Hematopoietic multipotent progenitor cell treated with erythropoietin and hydrocortisone succinate and interleukin-3 and kit ligand, for 4 days (in vitro differentiated cells): ENCODE measurements around the gene KIAA1217.
"Not testable (repeated sequence)": the region's sequence is repeated elsewhere in the genome, so short reads cannot be mapped to it uniquely, and the experiment has no call there.

ENCODE experiments used
- DNase-seq: peaks from one replicate; pipeline ENCODE4 v3.0.0-alpha.2; 2015

The KIAA1217 gene

DNA sequence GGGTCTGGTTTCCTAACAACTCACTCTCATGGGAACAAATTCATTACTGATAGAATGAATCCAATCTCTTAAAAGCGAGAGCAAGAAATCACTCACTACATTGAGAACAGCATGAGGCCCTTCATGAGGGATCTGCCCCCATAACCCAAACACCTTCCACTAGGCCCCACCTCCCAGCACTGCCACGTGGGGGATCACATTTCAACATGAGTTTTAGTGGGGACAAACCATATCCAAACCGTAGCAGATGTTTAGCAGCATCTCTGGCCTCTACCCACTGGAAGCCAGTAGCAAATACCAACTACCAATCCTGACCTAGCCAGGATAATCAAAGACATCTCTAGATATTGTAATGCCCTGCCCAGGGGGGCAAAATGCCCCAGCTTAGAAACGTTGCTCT, 270.9 kb downstream of the KIAA1217 start:
- DNase-seq: no peak

DNA sequence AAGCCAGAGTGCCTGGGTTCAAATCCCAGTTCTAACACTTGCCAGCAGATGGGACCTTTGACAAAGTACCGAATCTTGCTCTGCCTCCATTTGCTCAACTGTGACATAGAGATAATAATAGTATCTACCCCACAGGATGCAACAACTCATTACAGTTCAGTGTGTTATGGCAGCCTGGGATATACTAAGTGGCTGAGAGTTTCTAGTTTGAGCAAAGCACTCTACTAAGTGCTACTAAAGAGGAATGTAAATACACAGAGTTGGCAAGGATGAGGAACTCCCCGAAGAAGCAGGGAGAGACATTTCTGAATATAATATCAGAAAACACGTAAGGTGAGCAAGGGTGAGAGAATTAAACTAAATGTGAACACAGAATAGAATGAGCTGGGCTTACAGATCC, 271.5 kb downstream of the KIAA1217 start:
- no peak for DNase-seq

DNA sequence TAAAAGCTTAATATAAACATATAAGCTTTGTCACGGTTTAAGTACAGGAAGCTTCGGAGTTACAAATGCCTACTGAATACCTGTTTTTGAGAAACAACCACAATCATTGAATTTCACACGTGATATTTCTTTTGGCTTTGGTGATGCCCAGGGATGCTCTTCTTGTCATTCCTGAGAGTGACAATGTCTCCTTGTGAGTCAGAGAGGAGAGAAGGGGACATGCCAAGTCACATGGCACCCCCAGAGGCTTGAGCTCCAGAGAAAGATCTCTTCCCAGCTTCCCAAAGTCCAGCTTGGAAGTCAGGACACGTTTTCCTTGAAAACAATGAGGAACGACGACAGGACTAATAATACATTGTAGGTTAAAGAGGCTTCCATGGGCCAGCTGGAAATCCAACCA, 272.3 kb downstream of the KIAA1217 start:
- DNase-seq: no peak

DNA sequence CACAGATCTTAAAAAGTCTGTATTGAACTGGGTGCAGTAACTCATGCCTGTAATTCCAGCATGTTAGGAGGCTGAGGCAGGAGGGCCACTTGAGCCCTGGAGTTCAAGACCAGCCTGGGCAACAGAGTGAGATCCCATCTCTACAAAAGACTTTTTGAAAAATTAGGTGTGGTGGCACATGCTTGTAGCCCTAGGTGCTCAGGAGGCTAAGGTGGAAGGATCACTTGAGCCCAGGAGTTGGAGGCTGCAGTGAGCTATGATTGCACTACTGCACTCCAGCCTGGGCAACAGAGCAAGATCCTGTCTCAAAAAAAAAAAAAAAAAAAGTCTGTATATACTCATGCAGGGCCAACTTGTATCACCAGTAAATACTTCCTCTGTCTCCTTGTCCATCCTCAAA, 273.8 kb downstream of the KIAA1217 start:
- DNase-seq: not testable (repeated sequence)

DNA sequence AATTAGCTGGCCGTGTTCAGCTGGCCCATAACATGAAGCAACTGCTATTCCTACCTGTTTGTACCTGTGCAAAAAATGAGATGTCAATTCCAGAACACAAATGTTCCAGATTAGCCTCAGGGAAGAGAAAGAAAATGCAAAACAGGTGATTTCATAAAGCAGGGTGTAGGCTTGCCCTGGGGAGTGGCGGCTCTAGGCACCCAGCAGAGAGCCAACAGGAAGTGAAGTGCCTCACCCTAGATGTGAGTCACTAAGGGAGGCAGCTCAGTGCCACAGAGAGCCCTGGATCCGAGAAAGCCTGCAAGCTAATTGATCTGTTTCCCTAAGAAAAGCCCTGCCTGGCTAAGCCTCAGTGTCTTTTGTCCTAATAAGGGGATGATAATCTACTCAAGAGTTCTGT, 274.8 kb downstream of the KIAA1217 start:
- DNase-seq: peak; percentile 5

DNA sequence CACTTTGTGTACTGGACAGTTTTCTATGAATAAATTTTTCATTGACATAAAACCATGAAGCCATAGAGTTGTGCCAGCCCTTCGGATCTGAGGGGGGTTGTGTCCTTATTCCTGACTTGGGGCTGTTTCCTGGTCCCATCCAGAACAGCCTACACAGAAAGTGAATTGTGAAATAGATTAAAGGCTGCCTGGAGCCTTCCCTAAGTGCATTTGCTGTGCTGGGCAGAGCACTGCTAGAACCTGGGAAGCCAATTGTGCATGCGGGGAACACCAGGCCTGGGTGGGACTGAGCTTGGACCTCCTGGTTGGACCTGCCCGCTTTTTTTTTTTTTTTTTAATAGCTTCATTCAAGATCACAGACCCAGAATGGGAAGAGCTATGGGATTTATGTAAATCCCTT, 275.8 kb downstream of the KIAA1217 start:
- DNase-seq: no peak

DNA sequence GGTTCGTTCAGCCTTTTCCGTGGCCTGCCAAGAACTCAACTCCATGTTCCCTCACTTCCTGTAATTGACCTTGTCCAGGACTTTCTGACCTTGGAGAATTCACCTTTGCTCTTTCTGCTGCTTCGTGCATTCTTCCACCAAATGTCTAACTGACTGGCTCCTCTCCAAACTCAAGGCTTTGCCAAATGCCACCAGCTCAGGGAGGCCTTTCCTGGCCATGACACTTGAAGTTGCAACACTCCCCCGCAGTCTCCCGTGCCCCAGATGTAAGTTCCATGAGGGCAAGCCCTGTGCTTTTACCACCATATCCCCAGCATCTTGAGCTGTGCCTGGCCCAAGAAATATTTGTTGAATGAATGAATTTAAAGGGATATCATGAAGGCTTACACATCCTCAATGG, 276.4 kb downstream of the KIAA1217 start:
- no peak for DNase-seq

DNA sequence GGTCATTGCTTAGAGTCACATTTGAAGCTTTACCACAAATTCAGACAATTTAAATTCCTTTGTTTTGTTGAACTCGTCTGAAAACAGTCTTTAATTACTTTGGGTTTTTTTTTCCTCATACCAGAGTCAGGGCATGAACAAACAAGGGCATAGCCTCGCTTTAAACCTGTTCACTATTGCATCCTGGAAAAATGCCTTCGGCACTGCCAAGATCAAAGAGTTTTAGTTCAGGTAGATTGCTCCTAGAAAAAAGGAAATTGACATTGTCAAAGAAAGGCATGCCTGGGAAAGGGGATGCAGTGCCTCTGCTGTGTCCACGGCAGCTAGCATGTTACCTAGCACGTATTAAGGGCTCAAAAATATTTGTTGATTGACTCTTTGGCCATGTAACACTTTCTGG, 279.7 kb downstream of the KIAA1217 start:
- DNase-seq: no peak

DNA sequence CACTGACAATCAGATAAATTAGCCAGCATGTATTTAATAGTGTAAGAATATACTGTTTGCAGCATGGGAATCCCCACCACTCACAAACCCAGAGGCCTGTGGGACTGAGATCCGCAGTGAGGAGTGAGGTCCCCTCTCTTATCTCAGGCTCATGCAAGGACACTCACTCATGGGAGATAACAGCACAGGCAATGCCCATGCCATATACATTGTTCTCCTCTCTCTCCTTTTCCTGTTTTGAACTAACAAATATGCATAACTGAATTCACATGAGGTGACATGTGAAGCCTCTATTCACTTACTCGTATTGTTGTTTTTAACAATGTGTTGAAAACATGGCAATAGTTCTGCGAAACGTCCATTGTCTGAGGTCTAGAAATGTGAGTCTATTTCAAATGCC, 284.2 kb downstream of the KIAA1217 start:
- DNase-seq: no peak

DNA sequence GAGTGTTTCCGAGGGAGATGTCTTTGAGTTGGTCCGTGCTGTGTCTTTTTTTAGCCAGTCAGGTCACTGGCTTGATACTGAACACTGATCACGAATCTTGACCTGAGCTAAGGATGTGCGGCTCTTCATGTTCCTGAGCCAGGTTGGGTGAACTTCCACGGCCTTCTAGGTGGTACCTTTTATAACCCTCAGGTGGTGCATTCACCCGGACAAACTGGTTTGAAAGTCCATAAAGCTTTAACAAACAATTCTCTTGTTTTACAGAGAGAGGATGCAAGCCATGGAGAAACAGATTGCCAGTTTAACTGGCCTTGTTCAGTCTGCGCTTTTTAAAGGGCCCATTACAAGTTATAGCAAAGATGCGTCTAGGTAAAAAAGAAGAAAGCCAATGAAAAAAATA, 285.3 kb downstream of the KIAA1217 start:
- DNase-seq: no peak

DNA sequence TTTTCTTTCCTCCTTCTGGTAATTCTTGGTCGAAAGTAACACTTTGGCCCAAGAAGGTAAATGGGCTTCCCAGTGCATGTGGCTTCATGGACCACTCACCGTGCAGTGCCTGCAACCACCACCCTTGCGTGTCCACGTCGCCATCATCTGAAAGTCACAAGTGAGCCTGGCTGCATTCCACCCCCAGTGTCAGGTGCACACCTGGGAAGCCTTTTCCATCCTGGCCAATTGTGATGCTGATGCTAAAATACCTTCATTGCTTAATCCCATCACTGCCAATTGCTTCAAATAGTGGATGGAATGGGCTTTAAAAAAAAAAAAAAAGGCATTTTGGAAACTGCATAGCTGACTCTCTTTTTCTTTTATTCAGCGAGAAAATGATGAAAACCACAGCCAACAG, 285.8 kb downstream of the KIAA1217 start:
- no peak for DNase-seq

DNA sequence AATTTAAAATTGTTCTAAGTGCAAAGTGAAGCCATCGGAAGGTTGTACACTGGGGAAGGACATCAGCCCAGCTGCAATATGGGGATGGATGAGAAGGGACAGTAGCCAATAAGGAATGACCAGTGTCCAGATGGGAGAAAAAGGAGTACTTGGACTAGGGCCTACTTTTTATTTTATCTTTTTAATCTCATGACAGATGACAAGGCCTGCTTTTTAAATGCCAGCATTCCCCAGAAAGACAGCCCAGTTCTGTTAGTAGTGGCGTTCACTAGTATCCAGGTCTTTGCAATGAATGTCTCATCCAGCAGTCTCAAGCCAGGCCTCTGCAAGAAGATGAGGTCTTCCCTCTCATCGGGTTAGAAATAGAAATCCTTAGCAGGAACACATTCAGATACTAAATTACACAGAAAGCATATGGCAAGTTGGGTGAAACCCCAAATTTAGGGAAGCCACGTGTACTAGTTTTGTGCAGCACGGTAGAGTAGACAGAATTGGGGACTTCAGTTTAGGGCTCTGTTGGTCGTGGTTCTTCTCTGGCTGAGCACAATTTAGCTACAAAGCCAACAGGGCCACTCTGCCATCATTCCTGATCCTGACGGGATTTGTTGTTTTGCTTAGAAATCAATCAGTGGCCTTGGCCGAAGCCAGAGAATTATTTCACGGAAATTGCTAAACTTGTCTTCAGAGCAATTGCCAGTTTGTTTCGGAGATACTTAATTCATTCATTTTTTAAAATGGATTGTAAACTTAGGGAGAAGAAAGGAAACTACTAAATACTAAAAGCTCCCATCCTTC, 286.9 kb downstream of the KIAA1217 start:
- DNase-seq: no peak

DNA sequence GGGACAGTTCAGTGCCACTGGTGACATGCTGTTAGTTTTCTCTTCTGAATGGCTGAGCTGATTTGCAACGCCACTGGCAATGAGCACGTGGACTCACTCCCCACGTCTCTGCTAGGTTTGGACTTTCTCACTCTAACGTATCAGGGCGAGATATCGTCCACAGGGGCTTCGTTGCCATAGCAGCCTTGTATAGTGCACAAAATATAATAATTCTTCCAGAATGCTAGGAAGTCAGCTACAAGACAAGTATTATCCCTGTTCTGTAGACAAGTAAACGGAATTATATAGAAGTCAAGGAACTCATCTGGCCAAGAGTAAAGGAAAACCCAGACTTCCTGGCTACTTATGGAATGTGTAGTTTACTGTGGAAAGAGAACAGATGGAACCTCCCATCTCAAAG, 288.0 kb downstream of the KIAA1217 start:
- no peak for DNase-seq

DNA sequence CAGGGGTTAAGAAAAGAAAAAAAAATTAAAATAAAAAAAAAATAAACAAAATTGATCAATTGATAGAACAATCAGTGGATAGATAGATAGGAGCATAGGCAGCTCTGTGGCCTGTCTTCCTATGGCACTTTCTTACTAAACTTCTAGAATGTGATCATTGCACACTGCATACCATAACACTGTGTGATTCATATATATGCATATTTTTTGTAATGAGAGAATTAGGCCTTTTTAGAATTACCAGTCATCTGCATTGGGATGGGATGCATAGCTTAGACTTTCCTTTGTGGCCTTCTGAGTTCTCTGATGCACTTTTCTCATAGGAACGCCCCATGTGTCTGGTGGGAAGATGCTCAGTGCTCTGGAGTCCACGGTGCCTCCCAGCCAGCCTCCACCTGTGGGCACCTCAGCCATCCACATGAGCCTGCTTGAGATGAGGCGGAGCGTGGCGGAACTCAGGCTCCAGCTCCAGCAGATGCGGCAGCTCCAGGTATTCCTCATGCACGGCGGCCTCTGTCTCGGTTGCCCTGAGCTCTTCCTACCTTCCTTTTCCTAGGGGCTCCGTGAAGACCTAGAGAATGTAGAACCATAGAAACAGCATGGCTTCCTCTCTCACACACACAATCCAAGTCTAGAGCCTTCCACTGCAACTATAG, 292.2 kb downstream of the KIAA1217 start:
- no peak for DNase-seq

DNA sequence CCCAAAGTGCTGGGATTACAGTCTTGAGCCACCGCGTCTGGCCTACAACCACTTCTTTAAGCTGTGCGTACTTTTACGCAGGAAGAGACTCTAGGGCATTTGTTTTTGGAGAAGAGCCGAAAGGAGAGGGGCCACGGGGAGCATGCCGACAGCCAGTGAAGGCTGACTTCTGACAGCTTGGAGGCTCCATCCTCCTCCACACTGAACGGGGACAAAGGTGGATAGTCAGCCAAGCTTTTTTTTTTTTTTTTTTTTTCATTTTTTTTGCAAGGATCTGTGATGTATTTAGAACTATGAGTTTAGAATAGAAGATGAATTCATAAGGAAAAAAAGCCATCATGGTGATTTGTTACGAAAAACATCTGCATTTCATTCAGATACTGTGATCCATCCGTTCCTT, 293.1 kb downstream of the KIAA1217 start:
- no peak for DNase-seq

DNA sequence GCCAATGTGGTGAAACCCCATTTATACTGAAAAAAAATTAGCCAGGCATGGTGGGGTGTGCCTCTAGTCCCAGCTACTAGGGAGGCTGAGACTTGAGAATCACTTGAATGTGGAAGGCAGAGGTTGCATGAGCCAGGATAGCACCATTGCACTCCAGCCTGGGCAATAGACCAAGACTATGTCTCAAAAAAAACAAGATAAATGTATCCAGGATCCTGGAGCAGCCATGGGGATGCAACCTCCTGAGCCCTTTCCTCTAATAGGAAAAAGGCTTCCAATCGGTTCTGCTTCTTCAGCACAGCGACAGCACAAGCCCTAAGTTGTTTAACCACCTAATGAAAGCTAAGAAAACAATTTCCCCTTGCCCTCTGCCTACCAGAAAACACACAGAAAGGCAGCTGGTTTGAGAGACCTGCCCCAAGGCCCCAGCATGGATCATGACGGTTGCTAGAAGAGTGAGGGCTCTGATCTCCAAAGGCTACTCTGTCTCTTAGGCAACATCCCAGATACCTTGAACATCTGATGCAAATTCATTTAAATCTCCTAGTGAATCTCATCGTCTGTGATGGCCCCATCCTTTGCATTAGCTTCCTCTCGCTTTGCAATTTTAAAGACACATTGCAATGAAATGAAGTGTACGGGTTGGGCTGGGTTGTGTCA, 294.0 kb downstream of the KIAA1217 start:
- DNase-seq: no peak

DNA sequence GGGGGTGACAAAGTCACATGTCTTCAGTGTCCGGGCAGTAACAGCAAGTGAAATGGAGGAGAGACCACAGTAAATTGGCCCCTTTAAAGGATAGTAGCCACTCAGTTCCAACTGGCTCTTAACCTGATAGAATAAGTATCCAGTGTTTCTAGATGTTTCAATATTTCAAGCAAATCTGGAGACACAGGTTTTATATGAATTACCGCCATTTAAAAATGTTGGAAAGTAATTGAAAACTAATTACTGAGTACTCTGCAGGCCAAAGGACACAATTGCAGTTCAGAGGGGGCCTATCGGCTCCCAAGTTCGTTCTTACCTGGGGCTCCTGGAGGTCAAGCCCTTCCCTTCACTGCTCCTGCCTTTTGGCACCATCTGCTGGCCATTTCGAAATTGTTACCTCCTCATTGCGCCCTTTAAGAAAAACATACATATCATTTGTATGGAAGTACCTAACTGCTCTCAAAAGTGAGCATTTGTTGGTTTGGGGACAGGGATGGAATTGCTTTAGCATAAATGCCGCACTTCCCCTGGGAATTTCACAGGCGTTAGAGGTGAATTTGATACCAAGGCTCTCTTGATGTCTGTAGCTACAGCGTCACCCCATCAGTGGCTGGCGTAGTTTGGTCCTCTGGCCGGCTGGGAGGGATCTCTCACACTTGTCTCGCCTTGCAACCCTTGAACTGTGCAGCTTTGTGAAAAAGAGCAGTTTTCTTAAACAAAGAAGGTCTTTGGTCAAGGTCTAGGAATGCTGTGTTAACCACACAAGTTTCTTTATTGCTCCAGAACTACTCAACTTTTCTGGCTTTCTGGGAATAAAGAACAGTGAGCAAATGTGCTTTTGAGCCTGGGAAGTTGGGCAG, 294.8 kb downstream of the KIAA1217 start:
- DNase-seq: peak; percentile 58

DNA sequence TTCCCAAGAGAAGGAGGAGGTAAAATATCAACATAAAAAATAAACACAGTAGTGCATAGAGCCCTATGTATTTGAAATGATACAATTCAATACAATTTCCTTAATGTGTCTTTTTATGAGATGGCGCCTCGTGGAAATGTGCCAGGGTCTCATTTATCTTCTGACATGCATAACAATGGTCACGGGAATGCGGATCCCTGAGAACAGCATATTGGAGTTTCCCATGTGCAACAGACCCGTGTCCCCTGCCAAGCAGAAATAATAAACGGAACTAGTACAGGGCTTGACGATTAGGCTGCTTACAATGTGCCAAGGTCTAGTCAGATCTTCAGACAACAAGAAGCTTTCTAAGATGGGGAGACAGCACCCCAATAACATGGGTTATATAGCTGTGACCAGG, 296.8 kb downstream of the KIAA1217 start:
- no peak for DNase-seq

DNA sequence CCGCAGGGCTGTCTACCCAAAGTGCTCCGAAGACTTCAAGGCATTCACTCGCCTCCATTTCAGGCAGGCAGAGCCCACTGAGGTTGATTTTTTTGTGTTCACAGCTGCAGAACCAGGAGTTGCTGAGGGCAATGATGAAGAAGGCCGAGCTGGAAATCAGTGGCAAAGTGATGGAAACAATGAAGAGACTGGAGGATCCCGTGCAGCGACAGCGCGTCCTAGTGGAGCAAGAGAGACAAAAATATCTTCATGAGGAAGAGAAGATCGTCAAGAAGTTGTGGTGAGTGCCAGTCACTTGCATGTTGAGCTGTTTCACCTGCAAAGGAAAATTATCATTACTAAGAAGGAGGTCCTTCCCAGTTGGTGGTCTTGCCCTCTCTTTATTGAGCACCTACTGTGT, 304.2 kb downstream of the KIAA1217 start:
- peak; percentile 4 for DNase-seq

DNA sequence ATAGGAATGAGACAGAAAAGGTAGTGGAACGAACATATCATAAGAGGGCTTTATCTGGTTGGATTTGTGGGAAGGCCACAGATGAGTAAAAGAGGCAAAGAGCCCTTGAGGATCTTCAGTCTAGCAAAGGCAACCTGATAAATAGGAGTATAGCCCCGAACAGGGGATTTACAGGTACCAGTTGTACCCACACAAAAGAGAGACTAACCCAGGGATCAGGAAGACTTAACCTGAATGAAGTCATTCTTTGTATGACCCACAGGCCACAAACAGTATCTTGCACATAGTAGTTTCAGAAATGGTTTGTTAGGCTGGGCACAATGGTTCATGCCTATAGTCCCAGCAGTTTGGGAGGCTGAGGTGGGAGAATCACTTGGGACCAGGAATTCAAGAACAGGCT, 306.5 kb downstream of the KIAA1217 start:
- no peak for DNase-seq

DNA sequence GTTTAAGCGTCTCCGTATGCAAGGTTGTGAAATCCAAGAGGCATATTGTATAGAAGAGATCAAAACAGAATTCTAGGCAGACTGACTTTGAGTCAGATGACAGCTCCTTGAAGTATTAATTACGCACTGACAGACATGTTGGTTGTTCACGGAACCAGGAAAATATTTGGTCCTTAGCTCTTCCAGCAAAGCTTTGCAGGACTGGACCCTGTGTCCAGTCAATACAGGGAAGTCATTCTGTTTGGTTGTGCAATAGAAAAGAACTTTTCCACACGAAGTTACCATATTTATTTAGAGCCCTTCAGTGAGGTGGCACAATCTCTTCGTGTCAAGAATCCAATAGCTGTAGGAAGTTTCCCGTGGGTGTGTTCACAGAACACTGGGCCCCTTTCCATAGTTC, 309.5 kb downstream of the KIAA1217 start:
- DNase-seq: no peak

DNA sequence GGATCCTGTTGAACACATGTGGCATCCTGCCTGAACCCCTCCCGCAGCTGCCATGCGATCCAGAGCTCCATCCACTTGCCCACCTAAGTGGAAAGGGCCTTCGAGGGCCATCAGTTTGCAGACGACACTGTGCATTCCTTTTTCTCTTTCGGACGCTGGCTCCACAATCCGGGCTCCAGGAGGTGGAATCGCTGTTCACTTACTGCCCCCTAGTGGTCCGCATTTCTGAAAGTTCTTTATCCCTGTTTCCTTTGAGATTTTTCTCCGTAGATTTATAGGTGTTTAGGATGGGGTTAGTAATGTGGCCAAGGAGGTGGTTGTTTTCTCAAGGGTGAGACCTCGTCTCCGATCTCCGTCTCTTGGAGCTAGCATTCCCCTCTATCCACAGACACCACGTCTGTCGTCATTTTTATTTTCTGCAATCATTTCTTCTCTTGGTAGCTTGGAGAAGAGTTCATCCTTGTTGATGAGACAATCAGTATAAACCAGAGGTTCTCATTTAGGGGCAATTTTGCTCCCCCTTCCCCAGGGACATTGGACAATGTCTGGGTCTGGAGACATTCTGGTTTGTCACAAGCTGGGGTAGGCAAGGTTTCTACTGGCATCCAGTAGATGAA, 310.2 kb downstream of the KIAA1217 start:
- DNase-seq: peak; percentile 68

DNA sequence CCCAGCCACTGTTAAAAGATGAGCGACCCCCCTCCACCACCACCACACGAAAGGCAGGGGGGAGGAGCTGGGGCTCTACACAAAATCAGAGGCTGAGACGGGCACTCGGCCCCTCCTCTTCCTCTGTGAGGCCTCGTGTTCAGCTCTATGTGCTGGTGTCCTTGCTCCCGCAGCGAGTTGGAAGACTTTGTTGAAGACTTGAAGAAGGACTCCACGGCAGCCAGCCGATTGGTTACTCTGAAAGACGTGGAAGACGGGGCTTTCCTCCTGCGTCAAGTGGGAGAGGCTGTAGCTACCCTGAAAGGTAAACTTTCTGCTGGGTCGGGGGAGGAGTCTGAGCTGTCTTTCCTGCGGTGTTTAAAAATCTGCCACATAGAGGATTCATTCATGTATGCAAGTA, 311.0 kb downstream of the KIAA1217 start:
- peak; percentile 3 for DNase-seq
